ENCODE results near the gene PNPLA5. TPM values are rescaled to one million over a fixed set of nuclear protein-coding genes. Genes with fewer than 3 reads are reported as not detected.

The PNPLA5 gene
- total RNA-seq, 1 experiment from 2014 or later, result 5.5 TPM

GRCh38 chr22:43889860-43890253 lies 2.0 kb downstream of the PNPLA5 start:
- Histone ChIP-seq H3K23ac (ENCODE audit: insufficient read length, low read depth, low read length) (no peak overlapping the region), H3T11ph (ENCODE audit: low read length) (no peak overlapping the region), H3K4me1 (ENCODE audit: insufficient read depth, low read length) (no peaks in the 10 kb centered on the region), H3K79me1 (ENCODE audit: insufficient read depth, low read depth, low read length, poor library complexity, severe bottlenecking) (no peaks in the 10 kb centered on the region), H3K14ac (ENCODE audit: insufficient read depth, low read length) (no peak overlapping the region), H3K56ac (ENCODE audit: insufficient read length, low read depth, low read length) (no peak overlapping the region), H2BK5ac (ENCODE audit: insufficient read length, low read length) (no peak overlapping the region), H3K4me2 (ENCODE audit: insufficient read depth, insufficient read length, low read length) (no peak overlapping the region), H3K27ac (ENCODE audit: insufficient read length, low read depth, low read length) (no peak overlapping the region), H4K91ac (ENCODE audit: insufficient read length, low read depth, low read length) (no peak overlapping the region), H2AK5ac (ENCODE audit: insufficient read length, low read length) (no peak overlapping the region), H2BK120ac (ENCODE audit: low read depth, low read length, poor library complexity, severe bottlenecking) (no peak overlapping the region), H3K4ac (ENCODE audit: low read depth, low read length) (no peak overlapping the region), H4K20me1 (ENCODE audit: control insufficient read depth, insufficient read depth, insufficient read length) (no peaks in the 10 kb centered on the region), H3K9ac (ENCODE audit: extremely low read depth, insufficient read length, low read length) (no peak overlapping the region), H3K27me3 (ENCODE audit: insufficient read depth, low read length) (no peaks in the 10 kb centered on the region; the same call in 1 of the 2 replicates), H2BK15ac (ENCODE audit: low read depth, low read length) (no peak overlapping the region), H4K8ac (replicated peaks; ENCODE audit: insufficient read length, low read depth, low read length) (no peak overlapping the region), H3K9me3 (ENCODE audit: control insufficient read depth, low read depth, low read length) (no peaks in the 10 kb centered on the region), H3K23me2 (ENCODE audit: insufficient read length, low read depth, low read length, poor library complexity, severe bottlenecking) (peaks cover 14% of the 10 kb centered on the region), H2BK20ac (ENCODE audit: low read depth, low read length, poor library complexity, severe bottlenecking) (no peak overlapping the region), H2BK12ac (ENCODE audit: insufficient read length, low read depth, low read length) (no peak overlapping the region), H3K18ac (ENCODE audit: insufficient read length, low read depth, low read length) (no peak overlapping the region), H2AFZ (ENCODE audit: low read length) (no peak overlapping the region), H4K5ac (ENCODE audit: insufficient read length, low read depth, low read length) (no peak overlapping the region), H3K79me2 (ENCODE audit: insufficient read depth, low read length) (no peaks in the 10 kb centered on the region)
- peaks cover 40% of the 10 kb centered on the region for H3K27me3 Mint-ChIP-seq (ENCODE audit: low read depth)
- no peak overlapping the region; a peak in 1 of 5 replicates for H3K4me3 Mint-ChIP-seq
- no peak overlapping the region for H3K27ac Mint-ChIP-seq
- TF ChIP-seq CTCF (conservative IDR thresholded peaks at IDR 0.05), result peak; percentile 34; the same call in 2 of the 3 replicates
- WGBS (ENCODE audit: extremely low coverage, insufficient read length, low lambda C conversion rate), result no CpG with 5 or more reads among the region's 4 CpGs
- H3K9me3 Mint-ChIP-seq, result no peaks in the 10 kb centered on the region
- peaks cover 5 to 10% (median 8%) of the 10 kb centered on the region in 3 experiments; a peak in 5 of 7 replicates for H3K36me3 Mint-ChIP-seq (ENCODE audit: insufficient read depth in 1 of 3, low read depth in 3 of 3)
- DNase-seq, result no peak
- peaks cover under 1 to 11% of the 10 kb centered on the region in 2 experiments; a peak in 3 of 4 replicates for H3K4me1 Mint-ChIP-seq

Measured in H9 (cell line).